ENCODE data around the gene POLR3E.

The POLR3E gene

GRCh38 chr16:22297114-22297870 is at the start of gene POLR3E:
Gene POLR3E (plus strand): TSS chr16:22297409. CDS start chr16:22302969, 5,560 bp downstream.
- peak; percentile 98 to 99 for DNase-seq (ENCODE audit: low read depth in 2 of 2)

- no peak for DNase-seq (ENCODE audit: low read depth in 2 of 2)
Measured at GRCh38 chr16:22250522-22250921, 46.7 kb upstream of the POLR3E start.

DNA sequence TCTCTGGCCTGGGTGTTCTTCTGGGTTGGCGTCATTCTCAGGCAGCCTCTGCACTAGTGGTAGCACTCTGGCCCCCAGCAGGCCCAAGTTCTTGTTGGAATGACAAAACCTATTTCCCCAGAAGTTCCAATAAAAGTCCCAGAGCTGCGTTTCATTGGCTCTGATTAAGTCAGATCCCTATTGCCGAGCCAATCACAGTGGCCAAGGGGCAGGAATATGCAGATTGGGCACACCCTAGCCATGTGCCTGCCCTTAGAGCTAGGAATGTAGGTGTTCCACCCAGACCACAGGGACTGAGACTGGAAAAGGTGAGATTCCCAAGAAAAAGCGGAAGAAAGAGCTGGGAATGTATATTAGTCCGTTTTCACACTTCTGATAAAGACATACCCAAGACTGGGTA is 44.9 kb upstream of the POLR3E start:
- DNase-seq (ENCODE audit: low read depth in 2 of 2), result no peak

DNA sequence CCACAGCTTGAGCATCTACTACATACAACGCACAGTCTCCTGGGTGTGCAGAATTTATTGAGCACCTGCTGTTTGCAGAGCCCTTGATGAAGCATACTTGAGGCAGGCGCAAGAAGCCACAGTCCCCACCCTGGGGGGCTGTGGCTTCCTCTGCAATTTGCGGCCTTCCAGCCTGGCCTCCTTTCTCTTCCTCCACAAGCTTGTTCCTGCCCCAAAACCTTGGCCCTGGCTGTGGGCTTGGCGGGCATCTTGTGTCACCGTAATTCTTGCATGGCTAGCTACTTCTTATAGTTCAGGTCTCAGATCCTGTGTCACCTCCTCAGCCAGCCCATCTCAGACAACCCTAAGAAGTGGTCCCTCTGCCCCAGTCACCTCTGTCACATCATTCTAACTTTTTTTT is 43.9 kb upstream of the POLR3E start:
- no peak for DNase-seq (ENCODE audit: low read depth in 2 of 2)

GRCh38 chr16:22255335-22255734 is 41.9 kb upstream of the POLR3E start:
- no peak for DNase-seq (ENCODE audit: low read depth in 2 of 2)

GRCh38 chr16:22257440-22257839 is 39.8 kb upstream of the POLR3E start:
- DNase-seq (ENCODE audit: low read depth in 2 of 2), result no peak

GRCh38 chr16:22260490-22260889 is 36.7 kb upstream of the POLR3E start:
- DNase-seq (ENCODE audit: low read depth in 2 of 2), result no peak

- no peak for DNase-seq (ENCODE audit: low read depth in 2 of 2)
Measured at GRCh38 chr16:22262460-22262859, 34.7 kb upstream of the POLR3E start.

- DNase-seq (ENCODE audit: low read depth in 2 of 2), result no peak
Measured at GRCh38 chr16:22264786-22265185, 32.4 kb upstream of the POLR3E start.

DNA sequence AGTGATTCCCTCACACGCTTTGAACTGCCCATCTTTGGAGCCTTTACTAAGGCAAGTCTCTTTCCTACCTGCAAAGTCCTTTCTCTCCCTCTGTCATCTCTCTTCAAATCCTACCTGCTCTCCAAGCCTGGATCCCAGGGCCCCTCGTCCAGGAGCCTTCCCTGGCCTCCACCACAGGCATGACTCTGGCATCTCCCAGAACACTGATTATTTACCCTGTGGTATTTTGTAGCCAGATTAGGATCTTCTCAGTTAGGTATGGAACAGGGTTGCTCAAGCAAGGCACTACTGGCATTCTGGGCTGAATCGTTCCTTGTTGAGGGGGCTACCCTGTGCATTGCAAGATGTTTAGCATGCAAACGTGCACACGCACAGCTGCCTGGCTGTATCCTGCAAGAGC is 31.9 kb upstream of the POLR3E start:
- DNase-seq (ENCODE audit: low read depth in 2 of 2), result no peak

GRCh38 chr16:22266546-22266945 is 30.7 kb upstream of the POLR3E start:
- no peak for DNase-seq (ENCODE audit: low read depth in 2 of 2)

GRCh38 chr16:22267764-22268163 is 29.4 kb upstream of the POLR3E start:
- DNase-seq (ENCODE audit: low read depth in 2 of 2), result no peak

GRCh38 chr16:22270525-22270924 is 26.7 kb upstream of the POLR3E start:
- no peak for DNase-seq (ENCODE audit: low read depth in 2 of 2)

- no peak for DNase-seq (ENCODE audit: low read depth in 2 of 2)
Measured at GRCh38 chr16:22272870-22273650, 24.1 kb upstream of the POLR3E start.

GRCh38 chr16:22274916-22275315 is 22.3 kb upstream of the POLR3E start:
- no peak for DNase-seq (ENCODE audit: low read depth in 2 of 2)

DNA sequence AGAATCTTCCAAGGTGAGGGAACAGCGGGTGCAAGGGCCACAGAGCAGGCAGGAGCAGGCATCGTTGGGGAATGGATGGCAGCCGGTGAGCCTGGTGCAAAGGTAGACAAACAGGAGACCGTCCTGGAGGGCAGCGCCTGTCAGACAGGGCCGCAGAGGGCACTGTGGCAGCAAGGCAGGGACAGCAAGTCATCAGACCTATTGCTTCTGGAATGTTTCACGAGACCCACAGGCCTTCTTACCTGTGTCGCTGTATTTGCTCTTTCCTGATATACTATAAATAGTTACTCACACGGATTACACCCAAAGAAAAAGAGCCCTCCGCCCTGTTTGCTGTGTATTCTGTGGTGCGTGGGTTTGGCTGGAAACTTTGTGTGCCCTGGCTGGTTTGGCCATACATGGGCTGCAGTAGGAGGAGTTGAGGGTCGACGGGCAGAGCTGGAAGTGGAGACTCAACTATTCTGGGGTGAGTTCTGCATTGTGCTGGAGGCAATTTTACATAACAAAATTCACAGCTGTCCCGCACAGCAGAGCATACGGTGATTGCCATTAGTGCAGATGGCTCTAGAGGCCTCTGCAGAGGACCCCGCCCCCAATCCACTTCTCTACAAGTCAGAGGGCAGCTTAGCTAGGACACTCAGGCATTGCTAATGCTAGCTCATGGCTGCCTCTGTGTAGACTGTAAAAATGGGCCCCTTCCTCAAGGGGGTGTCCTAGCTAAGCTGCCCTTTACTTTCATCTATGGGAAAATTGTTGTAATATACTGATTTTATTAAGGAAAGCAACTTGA is 18.6 kb upstream of the POLR3E start:
- DNase-seq (ENCODE audit: low read depth in 2 of 2), result no peak

- no peak for DNase-seq (ENCODE audit: low read depth in 2 of 2)
Measured at GRCh38 chr16:22282254-22282892, 14.8 kb upstream of the POLR3E start.

DNA sequence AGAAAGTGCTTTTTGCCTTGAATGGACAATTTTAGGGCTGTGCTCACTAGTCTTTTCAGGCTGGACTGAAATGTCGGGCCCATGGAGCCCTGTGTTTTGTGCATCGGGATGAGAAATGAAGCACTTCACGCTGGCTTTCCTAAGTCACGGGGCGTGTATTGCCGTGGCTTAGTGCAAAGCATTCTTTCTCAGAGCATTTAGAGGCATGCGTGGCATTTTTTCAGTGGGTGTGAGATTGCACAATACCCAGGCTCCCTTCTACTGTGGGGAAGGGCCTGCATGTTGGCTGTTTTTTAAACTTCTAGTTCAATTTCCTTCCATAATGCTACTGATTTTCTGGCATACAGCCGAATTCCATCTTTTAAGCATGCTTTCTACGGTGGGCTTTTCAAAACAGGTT is 12.6 kb upstream of the POLR3E start:
- no peak for DNase-seq (ENCODE audit: low read depth in 2 of 2)

DNA sequence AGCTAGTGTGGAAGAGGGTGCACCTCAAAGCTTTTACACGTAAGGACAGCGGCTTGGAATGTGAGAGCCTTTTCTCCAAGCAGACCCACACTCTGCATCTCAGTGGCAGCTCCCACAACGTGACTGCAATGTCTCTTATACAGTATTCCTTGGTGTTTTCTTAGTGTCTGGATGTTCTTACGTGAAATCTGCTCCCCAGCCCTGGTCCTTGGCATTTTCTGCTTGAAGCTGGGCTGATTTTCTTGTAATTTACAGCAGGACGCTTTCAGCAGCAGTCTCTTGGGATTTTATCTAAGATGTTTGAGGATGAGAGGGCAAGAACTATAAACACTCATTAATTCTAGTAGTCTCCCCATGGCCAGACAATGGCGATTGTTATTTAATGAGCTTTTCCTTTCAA is 12.1 kb upstream of the POLR3E start:
- DNase-seq (ENCODE audit: low read depth in 2 of 2), result no peak

DNA sequence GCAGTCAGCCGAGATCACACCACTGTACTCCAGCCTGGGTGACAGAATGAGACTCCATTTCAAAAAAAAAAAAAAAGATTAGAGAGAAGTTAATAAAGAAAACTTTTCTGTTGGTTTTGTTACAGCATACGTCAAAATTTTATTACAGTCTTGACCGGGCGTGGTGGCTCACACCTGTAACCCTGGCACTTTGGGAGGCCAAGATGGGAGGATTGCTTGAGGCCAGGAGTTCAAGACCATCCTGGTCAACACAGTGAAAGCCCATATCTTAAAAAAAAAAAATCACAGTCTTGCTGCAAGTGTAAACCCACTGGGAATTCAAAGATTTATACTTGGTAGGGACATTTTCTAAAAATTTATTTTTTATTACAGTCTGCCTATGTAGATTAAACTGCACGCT is 6.2 kb upstream of the POLR3E start:
- no peak for DNase-seq (ENCODE audit: low read depth in 2 of 2)

DNA sequence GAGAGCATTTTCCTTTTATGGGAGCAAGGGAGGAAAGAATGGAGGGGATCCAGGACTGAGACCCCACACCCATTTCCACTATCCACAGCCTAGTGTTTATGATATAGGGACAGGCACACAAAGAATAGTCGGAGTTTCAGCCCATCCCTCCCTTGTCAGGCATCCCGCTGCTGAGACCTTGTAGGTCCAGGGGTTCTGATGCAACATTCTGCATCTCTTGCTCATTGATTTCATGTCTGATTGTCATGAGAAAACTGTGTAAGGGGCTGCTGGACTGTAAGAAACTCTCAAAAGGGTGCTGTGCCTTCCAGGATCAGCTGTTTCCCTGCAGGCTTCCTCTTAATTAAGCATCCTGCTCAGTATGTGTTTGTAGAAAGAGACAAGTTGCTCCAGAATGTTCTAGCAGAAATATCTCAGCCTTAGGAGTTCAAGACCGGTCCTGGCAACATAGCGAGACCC is 5.3 kb upstream of the POLR3E start:
- DNase-seq (ENCODE audit: low read depth in 2 of 2), result no peak

GRCh38 chr16:22292320-22292719 is 4.9 kb upstream of the POLR3E start:
- no peak for DNase-seq (ENCODE audit: low read depth in 2 of 2)
